ENCODE results near the gene PLAGL1.
"Not testable (repeated sequence)": the region's sequence is repeated elsewhere in the genome, so short reads cannot be mapped to it uniquely, and the experiment has no call there.

The PLAGL1 gene

DNA sequence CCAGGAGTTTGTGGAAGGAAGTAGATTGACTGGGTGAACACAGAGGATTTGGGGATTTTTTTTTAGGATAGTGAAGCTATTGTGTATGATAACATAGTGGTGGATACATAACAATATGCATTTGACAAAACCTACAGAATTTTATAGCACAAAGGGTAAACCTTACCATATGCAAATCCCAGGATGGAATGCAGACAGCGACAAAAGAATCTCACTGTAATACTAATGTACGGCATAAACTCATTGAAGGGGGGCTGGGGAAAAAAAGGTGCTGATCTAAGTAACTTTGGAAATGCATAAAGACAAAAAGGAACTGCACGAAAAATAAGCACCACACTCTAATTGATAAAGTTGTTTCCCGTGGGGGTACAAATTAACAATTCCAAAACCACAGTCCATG lies 15.2 kb upstream of the PLAGL1 start:
- TF ChIP-seq, protein P1, sequence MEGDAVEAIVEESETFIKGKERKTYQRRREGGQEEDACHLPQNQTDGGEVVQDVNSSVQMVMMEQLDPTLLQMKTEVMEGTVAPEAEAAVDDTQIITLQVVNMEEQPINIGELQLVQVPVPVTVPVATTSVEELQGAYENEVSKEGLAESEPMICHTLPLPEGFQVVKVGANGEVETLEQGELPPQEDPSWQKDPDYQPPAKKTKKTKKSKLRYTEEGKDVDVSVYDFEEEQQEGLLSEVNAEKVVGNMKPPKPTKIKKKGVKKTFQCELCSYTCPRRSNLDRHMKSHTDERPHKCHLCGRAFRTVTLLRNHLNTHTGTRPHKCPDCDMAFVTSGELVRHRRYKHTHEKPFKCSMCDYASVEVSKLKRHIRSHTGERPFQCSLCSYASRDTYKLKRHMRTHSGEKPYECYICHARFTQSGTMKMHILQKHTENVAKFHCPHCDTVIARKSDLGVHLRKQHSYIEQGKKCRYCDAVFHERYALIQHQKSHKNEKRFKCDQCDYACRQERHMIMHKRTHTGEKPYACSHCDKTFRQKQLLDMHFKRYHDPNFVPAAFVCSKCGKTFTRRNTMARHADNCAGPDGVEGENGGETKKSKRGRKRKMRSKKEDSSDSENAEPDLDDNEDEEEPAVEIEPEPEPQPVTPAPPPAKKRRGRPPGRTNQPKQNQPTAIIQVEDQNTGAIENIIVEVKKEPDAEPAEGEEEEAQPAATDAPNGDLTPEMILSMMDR (IDR thresholded peaks at IDR 0.05; ENCODE audit: low read depth, low read length, missing control alignments) = no peak
- DNase-seq (ENCODE audit: extremely low read depth, low read depth) = no peak
- no peak overlapping the region for H3K4me3 ChIP-seq (replicated peaks; ENCODE audit: low read depth, low read length)

DNA sequence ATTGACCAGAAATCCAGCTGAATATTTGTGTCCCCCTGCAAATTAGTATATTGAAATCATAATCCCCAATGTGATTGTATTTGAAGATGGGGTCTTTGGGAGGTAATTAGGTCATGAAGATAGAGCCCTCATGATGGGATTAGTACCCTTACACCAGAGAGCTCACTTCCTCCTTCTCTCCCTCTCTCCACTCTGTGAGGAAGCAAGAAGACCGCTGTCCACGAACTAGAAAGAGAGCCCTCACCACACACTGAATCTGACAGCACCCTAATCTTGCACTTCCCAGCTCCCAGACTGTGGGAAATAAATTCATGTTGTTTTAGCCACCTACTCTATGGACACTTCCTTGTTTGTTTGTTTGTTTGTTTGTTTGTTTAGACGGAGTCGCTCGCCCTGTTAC lies 11.9 kb upstream of the PLAGL1 start:
- DNase-seq (ENCODE audit: extremely low read depth, low read depth) = no peak
- H3K4me3 ChIP-seq (replicated peaks; ENCODE audit: low read depth, low read length) = no peak overlapping the region
- TF ChIP-seq, protein P1 (IDR thresholded peaks at IDR 0.05; ENCODE audit: low read depth, low read length, missing control alignments) = no peak

DNA sequence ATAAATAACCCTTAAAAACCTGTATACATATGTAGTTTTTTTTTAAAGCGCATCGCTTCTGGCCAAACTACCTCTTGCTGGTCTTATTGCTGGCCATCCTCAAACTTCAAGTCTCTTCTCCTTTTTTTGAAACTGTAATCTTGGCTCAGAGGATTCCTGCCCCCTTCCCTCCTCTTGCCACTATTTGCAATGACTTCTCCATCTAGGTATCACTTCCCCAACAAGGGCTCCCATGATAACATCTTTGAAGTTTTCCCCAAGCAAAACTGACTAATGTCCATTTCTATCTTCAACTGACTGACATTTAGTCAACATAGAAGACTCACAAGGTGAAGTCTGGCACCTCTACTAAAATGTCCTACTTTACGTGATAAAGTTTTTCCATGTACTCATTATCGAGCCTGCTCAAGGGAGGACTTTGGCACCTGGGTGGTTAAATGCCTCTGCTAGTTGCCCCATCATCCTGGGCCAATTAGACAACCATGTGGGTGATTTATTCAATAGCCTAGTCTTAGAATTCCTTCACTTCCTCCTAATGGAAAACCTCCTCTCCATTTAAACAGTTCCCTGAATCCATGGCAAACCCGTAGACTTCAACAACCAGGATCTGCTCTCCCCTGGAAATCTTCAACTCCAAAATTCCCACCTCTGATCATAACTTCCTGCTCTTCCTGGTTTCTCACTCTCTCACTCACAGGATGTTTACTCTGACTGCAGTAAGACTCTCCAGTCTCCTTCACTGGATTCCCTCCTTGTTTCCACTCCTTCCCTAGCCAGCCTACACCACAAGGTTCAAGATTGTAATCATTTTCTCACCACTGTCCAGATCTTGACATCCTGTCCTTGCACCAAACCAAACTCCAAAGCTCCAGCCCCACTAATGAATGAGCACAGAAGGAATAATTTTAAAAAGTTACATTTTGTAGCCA lies 9.4 kb upstream of the PLAGL1 start:
- no peak for DNase-seq (ENCODE audit: extremely low read depth, low read depth)
- no peak overlapping the region for H3K4me3 ChIP-seq (replicated peaks; ENCODE audit: low read depth, low read length)
- TF ChIP-seq, protein P1 (IDR thresholded peaks at IDR 0.05; ENCODE audit: low read depth, low read length, missing control alignments) = no peak

DNA sequence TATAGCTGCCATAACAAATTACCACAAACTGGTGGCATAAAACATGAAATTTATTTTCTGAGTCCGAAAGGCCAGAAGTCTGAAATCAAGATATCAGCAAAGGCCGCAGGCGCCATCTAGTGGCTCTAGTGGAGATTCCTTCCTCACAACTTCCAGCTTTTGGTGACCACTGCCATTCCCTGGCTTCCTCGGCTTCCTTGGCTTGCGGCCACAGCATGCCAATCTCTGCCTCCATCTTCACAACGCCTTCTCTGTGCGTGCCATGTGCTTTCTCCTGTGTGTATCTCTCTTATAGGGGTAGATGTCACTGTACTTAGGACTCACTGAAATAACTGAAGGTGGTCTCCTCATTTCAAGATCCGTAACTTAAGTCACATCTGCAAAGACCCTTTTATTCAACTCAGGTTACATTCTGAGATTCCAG lies 5.4 kb upstream of the PLAGL1 start:
- peak; percentile 77 for DNase-seq (ENCODE audit: extremely low read depth, low read depth)
- H3K4me3 ChIP-seq (replicated peaks; ENCODE audit: low read depth, low read length) = no peak overlapping the region
- TF ChIP-seq, protein P1 (IDR thresholded peaks at IDR 0.05; ENCODE audit: low read depth, low read length, missing control alignments) = peak; percentile 90

DNA sequence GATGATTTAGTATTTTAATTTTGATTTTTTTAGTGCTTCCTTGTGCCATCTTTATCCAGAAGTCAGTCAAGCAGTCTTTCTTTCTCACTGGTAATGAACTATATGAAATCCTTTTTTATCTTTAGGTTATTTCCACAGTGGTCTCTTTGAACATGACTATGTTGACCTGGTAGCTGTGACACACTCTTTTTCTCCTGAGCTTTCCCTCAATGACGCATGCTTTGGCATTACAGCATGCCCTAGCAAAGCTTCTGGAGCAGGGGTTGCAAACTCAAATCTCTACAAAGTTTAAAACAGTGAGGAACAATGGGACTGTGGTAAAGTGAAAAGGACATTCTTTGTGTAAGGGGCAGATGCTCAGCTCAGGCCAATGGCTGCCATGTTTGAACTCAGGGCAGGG lies 4.5 kb upstream of the PLAGL1 start:
- no peak for DNase-seq (ENCODE audit: extremely low read depth, low read depth)
- TF ChIP-seq, protein P1 (IDR thresholded peaks at IDR 0.05; ENCODE audit: low read depth, low read length, missing control alignments) = no peak
- no peak overlapping the region for H3K4me3 ChIP-seq (replicated peaks; ENCODE audit: low read depth, low read length)

DNA sequence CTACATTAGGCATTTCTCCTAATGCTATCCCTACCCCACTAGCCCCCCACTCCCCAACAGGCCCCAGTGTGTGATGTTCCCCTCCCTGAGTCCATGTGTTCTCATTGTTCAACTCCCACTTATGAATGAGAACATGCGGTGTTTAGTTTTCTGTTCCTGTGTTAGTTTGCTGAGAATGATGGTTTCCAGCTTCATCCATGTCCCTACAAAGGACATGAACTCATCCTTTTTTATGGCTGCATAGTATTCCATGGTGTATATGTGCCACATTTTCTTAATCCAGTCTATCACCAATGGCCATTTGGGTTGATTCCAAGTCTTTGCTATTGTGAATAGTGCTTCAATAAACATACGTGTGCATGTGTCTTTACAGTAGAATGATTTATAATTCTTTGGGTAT lies 1.6 kb upstream of the PLAGL1 start:
- H3K4me3 ChIP-seq (replicated peaks; ENCODE audit: low read depth, low read length); DNase-seq (ENCODE audit: extremely low read depth, low read depth): not testable (repeated sequence)

DNA sequence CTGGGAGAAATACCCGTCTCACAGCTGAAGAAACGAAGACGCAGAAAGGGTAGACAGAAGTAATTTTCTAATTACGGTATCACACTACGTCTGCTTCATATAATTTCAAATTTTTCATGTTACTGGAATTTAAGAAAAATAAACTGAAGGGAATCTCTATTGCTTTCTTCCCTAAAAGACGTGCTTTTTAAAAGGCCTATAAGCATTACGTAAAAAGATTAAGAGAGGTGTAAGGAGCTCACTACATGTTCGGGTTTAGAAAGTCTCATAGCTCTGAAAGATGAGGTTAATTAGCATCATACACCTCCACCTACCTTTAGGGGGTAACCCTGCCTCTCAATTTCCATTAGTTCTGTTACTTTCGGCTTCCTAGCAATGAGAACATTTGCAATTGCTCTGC lies 787 bp upstream of the PLAGL1 start:
- TF ChIP-seq, protein P1 (IDR thresholded peaks at IDR 0.05; ENCODE audit: low read depth, low read length, missing control alignments) = no peak
- no peak for DNase-seq (ENCODE audit: extremely low read depth, low read depth)
- H3K4me3 ChIP-seq (replicated peaks; ENCODE audit: low read depth, low read length) = peak overlapping the region; percentile 51; the same call in 1 of the 2 replicates

All from HFF-Myc (cell line).